CD4-positive, alpha-beta T cell treated with Interleukin-1 beta for 1 hour (primary cell): Measurements from ENCODE around the gene FASTKD3.
"Not testable (repeated sequence)": the region's sequence is repeated elsewhere in the genome, so short reads cannot be mapped to it uniquely, and the experiment has no call there.

Experiments used
- DNase-seq, 2 donors: peaks; one replicate each; pipeline ENCODE4 v3.0.0-alpha.2; 2020 to 2022

Gene FASTKD3, protein sequence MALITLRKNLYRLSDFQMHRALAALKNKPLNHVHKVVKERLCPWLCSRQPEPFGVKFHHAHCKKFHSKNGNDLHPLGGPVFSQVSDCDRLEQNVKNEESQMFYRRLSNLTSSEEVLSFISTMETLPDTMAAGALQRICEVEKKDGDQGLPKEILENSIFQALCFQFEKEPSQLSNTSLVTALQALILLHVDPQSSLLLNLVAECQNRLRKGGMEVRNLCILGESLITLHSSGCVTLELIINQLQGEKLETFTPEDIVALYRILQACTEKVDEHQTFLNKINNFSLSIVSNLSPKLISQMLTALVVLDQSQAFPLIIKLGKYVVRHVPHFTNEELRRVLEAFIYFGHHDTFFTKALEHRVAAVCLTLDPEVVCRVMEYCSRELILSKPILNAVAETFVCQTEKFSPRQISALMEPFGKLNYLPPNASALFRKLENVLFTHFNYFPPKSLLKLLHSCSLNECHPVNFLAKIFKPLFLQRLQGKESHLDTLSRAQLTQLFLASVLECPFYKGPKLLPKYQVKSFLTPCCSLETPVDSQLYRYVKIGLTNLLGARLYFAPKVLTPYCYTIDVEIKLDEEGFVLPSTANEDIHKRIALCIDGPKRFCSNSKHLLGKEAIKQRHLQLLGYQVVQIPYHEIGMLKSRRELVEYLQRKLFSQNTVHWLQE

DNA sequence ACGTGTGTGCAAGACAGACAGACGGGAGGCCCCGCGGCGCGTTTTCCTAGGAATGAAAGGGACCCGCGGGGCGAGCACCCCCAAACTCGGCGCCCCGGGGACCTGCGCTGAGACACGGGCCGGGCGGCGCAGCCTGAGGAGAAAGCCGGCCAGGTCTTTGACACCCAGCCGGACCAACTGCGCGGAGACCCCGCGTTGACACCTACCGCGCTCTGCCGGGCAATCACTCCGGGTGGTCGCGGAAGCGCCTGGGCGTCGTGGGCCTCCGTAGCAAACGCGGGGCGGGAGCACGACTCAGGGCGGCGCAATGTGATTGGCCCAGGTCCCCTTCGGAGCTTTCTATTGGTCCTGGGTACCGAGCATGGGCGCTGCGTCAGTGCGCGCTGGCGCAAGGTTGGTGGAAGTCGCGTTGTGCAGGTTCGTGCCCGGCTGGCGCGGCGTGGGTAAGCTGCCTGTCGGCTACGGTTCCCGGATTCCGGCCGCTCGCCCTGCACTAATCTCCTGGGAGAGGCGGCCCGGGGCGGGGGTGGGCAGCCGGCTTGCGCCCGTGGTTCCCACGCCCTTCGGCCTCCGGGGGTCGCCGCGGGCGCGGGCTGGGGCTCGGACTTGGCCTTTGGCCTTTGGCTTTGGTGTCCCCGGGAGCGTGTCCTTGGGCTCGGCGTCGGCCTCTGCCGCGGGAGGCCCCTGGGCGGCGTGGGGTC lies at the start of gene FASTKD3, which contains the start of gene MTRR:
TSS of gene FASTKD3 (minus strand) at position 259 of the 701 bp plus-strand sequence. CDS start 948 bp downstream, outside the sequence.
TSS of gene MTRR (plus strand) at position 376 of the 701 bp plus-strand sequence. CDS start 1,647 bp downstream, outside the sequence.
- DNase-seq = peak; percentile 89 to 91

DNA sequence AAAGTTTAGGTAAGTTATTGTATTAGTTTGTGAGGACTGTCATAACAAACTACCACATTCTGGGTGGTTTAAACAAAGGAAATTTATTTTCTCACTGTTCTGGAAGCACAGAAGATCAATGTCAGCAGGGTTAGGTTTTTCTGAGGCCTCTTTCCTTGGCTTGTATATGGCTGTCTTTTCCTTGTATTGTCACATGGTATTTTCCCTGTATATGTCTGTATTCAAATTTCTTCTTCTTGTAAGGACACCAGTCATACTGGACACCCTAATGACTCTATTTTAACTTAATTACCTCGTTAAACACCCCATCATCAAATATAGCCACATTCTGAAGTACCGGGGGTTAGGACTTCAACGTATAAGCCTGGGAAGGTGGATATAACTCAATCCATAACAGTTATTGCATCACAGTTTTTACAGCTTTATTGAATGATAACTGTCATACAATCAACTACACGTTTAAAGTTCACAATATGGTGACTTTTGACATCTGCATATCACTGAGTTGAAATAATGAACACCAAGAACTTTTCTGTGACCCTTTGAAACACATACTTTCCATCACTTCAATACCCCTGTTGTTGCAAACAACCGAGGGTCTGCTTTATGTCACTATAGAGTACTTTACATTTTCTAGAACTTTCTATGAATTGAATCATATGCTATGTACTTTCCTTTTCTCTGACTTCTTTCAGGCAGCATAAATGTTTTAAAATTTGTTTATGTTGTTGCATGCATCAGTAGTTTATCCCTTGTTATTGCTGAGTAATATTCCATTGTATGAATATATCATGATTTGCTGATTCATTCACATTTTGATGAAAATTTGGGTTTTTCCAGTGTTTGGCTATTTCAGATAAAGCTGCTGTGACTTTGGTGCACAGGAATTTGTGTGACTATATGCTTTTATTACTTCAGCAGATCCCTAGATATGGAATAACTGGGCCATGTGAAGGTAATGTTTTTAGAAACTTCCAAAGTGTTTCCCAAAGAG lies 48.6 kb upstream of the FASTKD3 start:
- no peak for DNase-seq

DNA sequence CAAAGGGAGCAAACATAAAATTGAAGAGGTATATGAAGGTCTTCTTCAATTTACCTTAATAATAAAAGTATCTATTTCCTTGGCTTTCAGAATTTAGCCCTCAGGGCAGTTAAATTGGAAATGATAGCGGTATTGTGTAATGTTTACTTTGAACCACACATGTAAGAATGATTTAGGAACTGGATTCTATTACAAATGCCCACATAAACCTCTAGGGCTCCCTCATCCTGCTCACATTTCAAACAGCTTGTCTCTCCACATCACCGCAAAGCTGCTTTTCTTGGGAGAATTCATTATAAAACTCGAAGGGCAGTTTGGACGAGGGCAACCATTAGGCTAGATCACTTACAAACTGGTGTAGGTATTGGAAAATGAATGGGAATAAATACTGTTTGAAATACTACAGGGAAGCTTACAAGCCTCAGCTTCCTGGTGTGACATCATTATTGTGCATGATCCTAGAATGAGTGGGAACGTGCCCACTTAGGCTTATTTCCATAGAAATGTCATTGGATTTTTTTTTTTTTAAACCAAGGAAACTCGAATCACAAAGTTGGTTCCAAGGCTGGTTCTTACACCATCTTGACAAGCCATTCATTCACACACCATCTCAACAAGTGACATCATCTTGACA lies 47.5 kb upstream of the FASTKD3 start:
- no peak for DNase-seq

DNA sequence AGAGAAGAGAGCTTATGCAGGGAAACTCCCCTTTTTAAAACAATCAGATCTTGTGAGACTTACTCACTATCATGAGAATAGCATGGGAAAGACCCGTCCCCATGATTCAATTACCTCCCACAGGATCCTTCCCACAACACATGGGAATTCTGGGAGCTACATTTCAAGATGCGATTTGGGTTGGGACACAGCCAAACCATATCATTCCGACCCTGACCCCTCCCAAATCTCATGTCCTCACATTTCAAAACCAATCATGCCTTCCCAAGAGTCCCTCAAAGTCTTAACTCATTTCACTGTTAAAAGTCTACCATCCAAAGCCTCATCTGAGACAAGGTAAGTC lies 42.6 kb upstream of the FASTKD3 start:
- not testable (repeated sequence) for DNase-seq

DNA sequence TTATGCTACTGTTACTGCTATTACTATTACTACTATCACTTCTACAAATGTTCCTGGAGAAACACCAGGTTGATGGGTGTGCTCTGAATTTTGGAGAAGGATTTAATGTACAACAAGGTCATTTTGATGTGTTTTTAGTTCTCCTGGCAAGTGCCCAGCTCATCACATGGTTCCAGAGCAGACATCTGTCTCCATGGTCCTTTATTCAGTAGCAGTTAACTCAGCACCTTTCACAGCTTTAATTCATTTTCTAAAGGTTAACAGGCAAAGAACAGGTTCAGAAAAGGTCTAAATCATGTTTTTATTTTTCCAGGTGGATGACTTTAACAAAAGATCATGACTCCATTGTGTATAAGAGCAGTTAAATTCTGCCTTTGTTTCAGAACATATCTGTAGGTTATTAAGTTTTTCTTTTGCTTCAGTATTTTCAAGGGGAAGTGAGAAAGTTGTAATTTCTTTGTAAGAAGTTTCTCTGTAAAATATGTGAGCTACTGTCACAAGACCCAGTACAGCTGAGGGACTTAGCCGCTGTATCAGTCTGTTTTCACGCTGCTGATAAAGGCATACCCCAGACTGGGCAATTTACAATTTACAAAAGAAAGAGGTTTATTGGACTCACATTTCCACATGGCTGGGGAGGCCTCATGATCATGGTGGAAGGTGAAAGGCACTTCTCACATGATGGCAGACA lies 42.1 kb upstream of the FASTKD3 start:
- no peak for DNase-seq

DNA sequence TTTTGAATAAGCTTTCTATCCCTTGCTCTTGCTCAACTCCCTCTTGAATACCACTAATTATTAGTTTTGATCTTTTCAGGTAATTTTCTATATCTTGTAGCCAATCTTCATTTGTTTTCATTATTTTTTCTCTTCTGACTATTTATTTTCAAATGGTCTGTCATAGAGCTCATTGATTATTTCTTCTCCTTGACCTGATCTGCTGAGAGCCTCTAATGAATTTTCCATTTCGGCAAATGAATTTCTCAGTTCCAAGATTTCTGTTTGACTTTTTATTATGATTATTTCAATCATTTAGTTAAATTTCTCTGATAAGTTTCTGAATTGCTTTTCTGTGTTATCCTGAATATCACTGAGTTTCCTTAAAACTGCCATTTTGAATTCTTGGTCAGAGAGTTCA lies 39.5 kb upstream of the FASTKD3 start:
- DNase-seq = no peak

DNA sequence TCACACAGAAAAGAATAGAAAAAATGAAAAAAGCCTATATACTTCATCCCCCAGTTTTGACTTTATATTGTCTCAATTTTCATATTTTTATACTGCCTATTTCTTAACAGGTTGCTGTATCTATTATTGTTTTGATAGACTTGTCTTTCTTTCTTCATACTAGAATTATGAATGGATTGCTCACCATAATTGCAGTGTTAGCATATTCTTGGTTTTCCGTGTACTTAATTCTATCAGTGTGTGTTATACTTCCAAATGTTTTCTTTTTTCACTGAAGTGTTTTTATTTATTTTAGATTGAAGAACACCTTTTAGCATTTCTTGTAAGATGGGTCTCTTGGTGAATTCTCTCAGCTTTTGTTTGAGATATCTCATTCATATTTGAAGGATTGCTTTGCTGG lies 38.8 kb upstream of the FASTKD3 start:
- DNase-seq = no peak

DNA sequence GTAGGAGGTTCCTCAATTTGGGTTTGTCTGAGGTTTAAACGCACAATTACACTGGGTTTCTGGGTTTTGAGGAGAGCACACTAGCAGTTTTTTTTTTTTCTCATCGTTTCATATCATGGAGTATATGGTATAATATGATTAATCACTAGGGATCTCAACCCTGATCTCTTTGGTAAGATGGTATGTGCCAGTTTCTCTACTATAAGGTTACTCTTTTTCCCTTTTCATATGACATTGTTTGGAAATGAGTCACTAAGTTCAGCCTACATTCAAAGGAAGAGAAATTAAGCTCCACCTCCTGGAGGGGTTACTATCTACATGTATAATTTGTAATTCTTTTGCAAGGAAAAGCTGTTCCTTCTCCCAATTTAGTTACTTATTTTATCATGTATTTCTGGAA lies 35.3 kb upstream of the FASTKD3 start:
- no peak for DNase-seq

DNA sequence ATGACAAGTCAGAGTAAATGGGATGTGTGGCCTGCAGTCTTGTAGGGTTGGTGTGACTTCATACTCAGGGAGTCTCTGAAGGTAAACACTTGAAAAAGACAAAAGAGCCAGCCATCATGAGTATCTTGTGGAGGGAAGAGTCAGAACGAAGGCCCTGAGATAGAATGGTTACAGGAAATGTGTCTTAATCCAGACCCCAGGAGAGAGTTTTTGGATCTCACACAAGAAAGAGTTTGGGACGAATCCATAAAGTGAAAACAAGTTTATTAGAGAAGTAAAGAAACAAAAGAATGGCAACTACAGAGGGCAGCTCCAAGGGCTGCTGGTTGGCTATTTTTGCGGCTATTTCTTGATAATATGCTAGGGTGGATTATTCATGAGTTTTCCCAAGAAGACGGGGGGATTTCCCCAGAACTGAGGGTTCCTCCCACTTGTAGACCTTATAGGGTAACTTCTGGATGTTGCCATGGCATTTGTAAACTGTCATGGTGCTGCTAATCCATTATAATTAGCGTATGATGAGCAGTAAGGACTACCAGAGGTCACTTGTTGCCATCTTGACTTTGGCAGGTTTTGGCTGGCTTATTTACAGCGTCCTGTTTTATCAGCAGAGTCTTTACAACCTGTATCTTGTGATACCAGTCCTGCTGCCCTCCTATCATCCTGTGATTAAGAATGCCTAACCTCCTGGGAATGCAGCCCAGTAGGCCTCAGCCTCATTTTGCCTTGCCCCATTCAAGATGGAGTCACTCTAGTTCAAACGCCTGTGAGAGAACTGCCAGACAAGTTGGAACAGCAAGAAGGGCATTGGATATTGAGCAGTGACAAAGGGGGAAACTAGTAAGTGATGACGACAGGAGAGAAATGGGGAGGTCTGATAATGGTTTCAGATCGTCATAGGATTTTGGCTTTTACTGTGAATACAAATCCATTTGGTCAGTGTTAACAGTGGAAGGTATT lies 34.1 kb upstream of the FASTKD3 start:
- DNase-seq = no peak

DNA sequence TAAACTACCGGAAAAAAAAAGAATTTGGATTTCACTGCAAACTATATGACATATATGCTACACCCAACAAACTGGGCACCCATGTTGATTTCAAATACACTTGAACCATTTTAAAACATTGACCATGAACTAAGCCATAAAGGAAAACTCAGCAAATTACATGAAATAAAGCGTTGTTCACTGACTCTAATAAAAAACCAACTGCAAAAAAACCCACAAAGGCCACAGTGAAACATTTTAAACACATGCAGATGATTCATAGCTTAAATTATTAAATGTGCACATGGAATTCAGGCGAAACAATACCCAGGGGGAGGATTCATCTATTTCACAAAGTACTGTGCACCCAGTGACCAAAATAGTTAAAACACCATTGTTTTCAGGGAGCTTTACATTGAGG lies 33.4 kb upstream of the FASTKD3 start:
- no peak for DNase-seq

DNA sequence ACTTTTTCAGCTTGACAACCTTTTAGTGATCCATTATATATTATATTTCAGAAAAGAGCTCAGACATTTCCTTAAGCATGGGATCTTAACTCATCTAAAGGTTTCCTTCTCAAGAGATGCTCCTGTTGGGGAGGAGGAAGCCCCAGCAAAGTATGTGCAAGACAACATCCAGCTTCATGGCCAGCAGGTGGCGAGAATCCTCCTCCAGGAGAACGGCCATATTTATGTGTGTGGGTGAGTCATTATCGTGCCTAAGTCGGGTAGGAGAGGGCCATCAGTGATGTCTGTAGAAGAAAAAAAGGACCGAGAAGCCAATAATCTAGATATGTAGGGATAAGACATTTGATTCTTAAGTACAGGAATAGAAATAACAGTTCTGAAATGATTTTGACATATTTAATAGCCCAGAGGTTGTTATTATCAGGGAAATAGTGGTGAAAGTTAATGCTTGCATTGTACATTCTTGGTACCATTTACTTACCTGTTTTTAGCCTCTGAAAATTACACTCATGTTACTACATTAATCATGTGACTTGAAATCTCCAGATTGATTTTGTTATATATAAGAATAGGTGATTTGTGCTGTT lies 28.3 kb upstream of the FASTKD3 start:
- DNase-seq = peak in 1 of 2 donors; percentile 17

DNA sequence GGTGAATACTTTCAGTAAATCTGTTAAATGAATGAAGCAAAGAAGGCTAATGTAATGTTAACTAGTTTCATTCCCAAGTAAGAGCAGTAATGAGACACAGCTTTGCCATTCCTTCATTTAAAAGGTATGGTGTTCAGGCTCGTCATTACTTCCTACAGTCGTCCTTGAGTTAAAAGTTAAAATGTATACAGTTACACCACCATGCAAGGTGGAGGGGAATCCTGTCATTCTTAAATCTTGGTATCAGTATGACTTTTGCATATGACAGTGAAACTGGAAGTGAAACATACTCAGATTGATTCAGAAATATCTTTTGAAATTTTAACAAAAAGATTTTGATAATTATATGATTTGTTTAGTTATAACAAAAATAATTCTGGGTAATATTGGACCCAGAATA lies 26.0 kb upstream of the FASTKD3 start:
- DNase-seq = no peak

DNA sequence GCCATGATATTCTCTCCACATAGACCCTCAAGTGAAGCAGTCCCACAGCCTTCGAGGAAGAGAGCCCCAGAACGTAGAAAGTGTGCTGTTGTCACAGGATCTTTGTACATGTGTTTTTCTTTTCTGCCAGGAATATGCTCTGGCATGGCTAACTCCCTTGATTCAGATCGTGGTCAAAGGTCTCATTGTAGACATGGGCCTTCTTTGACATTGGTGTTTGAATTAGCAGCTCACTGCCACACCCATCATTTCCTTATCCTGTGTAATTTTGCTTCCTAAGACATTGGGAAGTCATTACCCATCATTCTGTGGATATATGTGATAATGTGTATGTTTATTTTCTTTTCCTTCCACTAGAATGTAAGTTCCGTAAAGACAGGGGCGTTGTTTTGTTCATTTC lies 25.6 kb upstream of the FASTKD3 start:
- DNase-seq = no peak

DNA sequence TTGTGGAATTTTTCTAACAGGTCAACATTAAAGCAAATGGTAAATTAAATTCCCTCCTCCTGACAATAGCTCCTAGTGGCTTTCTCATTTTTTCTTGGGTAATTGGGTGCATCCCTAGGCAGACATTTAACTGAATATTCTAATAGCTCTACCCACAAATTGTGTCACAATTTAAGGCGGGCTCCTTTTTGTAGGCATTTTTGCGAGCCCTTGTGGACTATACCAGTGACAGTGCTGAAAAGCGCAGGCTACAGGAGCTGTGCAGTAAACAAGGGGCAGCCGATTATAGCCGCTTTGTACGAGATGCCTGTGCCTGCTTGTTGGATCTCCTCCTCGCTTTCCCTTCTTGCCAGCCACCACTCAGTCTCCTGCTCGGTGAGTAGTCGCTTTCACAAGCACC lies 20.1 kb upstream of the FASTKD3 start:
- DNase-seq = no peak

DNA sequence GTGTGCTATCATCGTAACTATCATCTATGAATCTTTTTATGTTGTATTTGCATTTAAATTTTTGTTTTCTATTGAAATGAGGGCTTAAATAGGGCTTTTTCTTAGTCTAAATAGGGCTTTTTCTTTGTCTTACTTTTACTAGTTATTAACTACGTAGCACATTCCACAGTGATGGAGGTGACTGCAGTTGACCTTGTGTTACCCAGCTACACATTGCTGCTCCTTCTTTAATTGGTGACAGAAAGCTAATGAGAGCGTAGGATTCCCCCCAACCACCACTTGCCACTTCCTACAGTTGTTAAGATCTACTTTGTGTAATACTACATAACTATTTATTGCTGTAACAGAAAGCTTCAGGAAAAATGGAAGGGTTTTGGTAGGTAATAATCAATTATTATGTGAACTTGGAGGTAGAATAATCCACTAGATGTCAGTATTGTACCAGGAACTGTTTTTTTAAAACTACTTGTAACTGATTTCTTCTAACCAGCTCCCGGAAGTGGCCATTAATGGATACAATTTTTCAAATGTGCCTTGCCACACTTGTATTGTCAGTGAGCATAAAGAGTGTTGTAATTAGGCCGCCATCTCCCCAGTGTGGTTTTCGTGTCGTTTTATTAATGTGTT lies 18.1 kb upstream of the FASTKD3 start:
- DNase-seq = peak in 1 of 2 donors; percentile 53

DNA sequence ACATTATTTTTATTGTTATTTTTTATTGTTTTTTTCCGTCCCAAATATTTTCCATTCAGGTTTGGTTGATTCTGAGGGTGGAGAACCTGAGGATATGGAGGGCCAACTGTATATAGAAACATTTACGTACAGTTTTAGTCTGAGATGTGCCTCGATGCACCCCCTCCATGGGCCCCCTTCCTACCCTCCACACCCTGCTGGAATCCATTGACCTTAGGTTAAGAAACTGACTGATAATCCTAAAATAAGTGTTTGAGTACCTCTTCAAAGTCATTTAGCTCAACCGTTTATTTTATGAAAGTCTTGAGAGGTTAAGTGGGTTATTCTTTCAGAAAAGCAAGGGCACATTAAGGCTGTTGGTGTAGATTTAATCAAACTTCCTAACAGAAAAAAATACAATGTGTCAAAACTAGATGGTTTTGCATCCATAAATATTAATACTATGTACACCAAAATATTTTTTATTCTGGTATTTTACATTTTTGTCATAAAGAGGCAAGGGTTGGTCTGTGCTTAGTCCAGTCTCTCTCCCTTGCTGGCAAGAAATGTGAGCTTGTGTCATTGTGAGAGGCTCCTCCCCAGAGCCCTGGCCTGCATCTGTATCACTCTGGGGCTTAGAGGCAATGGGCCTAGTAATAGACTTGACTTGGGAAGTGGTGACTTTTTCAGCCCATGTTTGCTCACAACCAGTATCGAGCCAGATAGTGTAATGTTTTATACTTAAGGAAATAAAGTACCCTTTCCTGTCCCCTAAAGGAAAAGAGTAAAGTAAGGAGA lies 15.8 kb upstream of the FASTKD3 start:
- no peak for DNase-seq

DNA sequence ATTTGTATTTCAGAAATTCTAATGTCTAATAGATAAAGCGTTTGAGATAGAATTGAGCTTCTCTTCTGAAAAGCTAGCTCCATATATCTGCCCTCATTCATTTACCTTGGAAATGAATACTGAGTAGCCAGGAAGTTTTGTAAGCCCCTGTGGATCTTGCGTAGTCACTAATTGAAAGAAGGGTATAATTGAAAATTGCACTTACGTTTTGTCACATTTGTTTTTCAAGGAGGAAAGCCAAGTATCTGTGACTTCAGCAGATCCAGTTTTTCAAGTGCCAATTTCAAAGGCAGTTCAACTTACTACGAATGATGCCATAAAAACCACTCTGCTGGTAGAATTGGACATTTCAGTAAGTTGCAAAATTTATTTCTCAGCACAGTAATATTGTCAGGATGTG lies 14.1 kb upstream of the FASTKD3 start:
- DNase-seq = no peak

DNA sequence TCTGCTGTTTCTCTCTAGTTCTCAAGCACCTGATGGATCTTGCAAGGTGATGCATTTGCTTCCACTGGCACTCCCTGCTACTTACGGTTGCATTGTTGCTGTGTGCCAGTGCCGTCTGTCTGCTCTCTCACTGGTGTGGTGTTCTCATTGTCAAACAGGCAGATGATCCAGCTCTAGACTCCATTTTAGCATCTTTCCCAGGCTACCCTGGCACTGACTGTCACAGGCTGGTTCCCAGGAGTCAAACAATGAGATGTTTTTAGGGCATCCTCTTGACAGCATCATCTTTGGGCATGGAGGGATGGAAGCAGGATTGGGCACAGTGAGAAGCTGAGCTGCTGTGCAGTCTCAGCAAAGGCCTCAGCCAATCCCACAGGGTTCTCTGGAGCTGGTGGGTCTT lies 13.0 kb upstream of the FASTKD3 start:
- DNase-seq = no peak
